ENCODE data around the gene BIN1.
A peak's percentile ranks its signal among the peaks of the same experiment; 100 is the strongest.

Gene BIN1

GRCh38 chr2:127067620-127068350 is 39.2 kb downstream of the BIN1 start:
- Histone ChIP-seq H3K27ac (peak overlapping the region in 12 of 21 experiments; percentile 2 to 84 (median 42)), H3K4me3 (no peak overlapping the region)

- Histone ChIP-seq H3K27ac (peak overlapping the region in 7 of 21 experiments; percentile 14 to 84 (median 73)), H3K4me3 (no peak overlapping the region)
These were observed 40.0 kb downstream of the BIN1 start for GRCh38 chr2:127066942-127067341.

GRCh38 chr2:127065940-127066318 is 41.0 kb downstream of the BIN1 start:
- no peak overlapping the region for H3K4me3 ChIP-seq
- peak overlapping the region in 9 of 21 experiments; percentile 28 to 84 (median 69) for H3K27ac ChIP-seq

GRCh38 chr2:127065299-127065939 is 41.5 kb downstream of the BIN1 start:
- H3K27ac ChIP-seq = peak overlapping the region in 15 of 21 experiments; percentile 28 to 84 (median 69)
- no peak overlapping the region for H3K4me3 ChIP-seq

GRCh38 chr2:127064642-127065250 is 42.2 kb downstream of the BIN1 start:
- peak overlapping the region in 20 of 21 experiments; percentile 6 to 84 (median 60) for H3K27ac ChIP-seq

GRCh38 chr2:127063701-127064590 is 43.0 kb downstream of the BIN1 start:
- Histone ChIP-seq H3K4me3 (no peak overlapping the region), H3K27ac (peak overlapping the region in 20 of 21 experiments; percentile 6 to 84 (median 60))

More at GRCh38 chr2:127064642-127065250, 42.2 kb downstream of the BIN1 start:
- no peak overlapping the region for H3K4me3 ChIP-seq

GRCh38 chr2:127061375-127062273 is 45.3 kb downstream of the BIN1 start:
- no peak overlapping the region for H3K4me3 ChIP-seq
- H3K27ac ChIP-seq = peak overlapping the region in 1 of 21 experiments; percentile 41

GRCh38 chr2:127060264-127060945 is 46.5 kb downstream of the BIN1 start:
- no peak overlapping the region for H3K27ac ChIP-seq
- no peak overlapping the region for H3K4me3 ChIP-seq

- H3K4me3 ChIP-seq = no peak overlapping the region
- no peak overlapping the region for H3K27ac ChIP-seq
These were observed 47.4 kb downstream of the BIN1 start for GRCh38 chr2:127059559-127059958.

GRCh38 chr2:127058954-127059252 is 48.1 kb downstream of the BIN1 start:
- no peak overlapping the region for H3K27ac ChIP-seq
- H3K4me3 ChIP-seq = no peak overlapping the region

- Histone ChIP-seq H3K4me3 (no peak overlapping the region), H3K27ac (no peak overlapping the region)
These were observed 48.6 kb downstream of the BIN1 start for GRCh38 chr2:127058246-127058953.

- Histone ChIP-seq H3K27ac (no peak overlapping the region), H3K4me3 (no peak overlapping the region)
These were observed 49.3 kb downstream of the BIN1 start for GRCh38 chr2:127057371-127058245.

- no peak overlapping the region for H3K4me3 ChIP-seq
- no peak overlapping the region for H3K27ac ChIP-seq
These were observed 50.2 kb downstream of the BIN1 start for GRCh38 chr2:127056631-127057370.

- Histone ChIP-seq H3K27ac (no peak overlapping the region), H3K4me3 (no peak overlapping the region)
These were observed 50.9 kb downstream of the BIN1 start for GRCh38 chr2:127056086-127056485.

GRCh38 chr2:127055786-127056076 is 51.2 kb downstream of the BIN1 start:
- Histone ChIP-seq H3K4me3 (no peak overlapping the region), H3K27ac (no peak overlapping the region)

GRCh38 chr2:127054996-127055785 is 51.8 kb downstream of the BIN1 start:
- no peak overlapping the region for H3K27ac ChIP-seq
- H3K4me3 ChIP-seq = no peak overlapping the region

Measured in skin epidermis (tissue), 12 donors.